ENCODE data around the gene ZNF512B.

DNA sequence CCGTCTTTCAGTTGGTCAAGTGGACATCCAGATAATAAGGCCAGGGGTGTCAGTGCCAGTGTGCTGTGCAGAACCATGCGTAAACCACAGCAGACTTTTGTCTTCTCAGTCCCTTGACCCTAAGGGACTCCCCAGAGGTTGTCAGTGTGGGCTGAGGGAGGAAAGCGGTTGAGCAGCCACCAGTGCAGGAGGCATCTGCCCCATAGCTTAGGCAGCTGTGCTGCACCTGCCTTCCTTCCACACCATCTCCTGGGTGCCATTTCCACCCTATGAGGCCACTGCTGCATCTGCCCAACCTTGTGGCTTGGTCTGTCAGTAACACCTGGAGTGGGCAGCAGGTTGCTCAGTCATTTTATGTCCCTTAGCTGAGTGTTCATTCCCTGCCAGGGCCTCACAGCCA lies 37.2 kb upstream of the ZNF512B start:
- TF ChIP-seq, protein P1, sequence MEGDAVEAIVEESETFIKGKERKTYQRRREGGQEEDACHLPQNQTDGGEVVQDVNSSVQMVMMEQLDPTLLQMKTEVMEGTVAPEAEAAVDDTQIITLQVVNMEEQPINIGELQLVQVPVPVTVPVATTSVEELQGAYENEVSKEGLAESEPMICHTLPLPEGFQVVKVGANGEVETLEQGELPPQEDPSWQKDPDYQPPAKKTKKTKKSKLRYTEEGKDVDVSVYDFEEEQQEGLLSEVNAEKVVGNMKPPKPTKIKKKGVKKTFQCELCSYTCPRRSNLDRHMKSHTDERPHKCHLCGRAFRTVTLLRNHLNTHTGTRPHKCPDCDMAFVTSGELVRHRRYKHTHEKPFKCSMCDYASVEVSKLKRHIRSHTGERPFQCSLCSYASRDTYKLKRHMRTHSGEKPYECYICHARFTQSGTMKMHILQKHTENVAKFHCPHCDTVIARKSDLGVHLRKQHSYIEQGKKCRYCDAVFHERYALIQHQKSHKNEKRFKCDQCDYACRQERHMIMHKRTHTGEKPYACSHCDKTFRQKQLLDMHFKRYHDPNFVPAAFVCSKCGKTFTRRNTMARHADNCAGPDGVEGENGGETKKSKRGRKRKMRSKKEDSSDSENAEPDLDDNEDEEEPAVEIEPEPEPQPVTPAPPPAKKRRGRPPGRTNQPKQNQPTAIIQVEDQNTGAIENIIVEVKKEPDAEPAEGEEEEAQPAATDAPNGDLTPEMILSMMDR (IDR thresholded peaks at IDR 0.05; ENCODE audit: low read length): no peak
- no peak for TF ChIP-seq EZH2 (IDR thresholded peaks at IDR 0.05; ENCODE audit: borderline replicate concordance, low read length)

All from OCI-LY1 (cell line).